GM19372 (cell line): ENCODE data around the gene CHEK1.
"Not testable (repeated sequence)": the region's sequence is repeated elsewhere in the genome, so short reads cannot be mapped to it uniquely, and the experiment has no call there.

Experiments
- ATAC-seq: cut with Tn5 transposase; IDR thresholded peaks from one replicate; pipeline ENCODE4 v1.9.1; 2021; ENCODE audit warnings: mild to moderate bottlenecking, low read depth, moderate library complexity; ENCODE audit not compliant: unreplicated experiment

The CHEK1 gene

DNA sequence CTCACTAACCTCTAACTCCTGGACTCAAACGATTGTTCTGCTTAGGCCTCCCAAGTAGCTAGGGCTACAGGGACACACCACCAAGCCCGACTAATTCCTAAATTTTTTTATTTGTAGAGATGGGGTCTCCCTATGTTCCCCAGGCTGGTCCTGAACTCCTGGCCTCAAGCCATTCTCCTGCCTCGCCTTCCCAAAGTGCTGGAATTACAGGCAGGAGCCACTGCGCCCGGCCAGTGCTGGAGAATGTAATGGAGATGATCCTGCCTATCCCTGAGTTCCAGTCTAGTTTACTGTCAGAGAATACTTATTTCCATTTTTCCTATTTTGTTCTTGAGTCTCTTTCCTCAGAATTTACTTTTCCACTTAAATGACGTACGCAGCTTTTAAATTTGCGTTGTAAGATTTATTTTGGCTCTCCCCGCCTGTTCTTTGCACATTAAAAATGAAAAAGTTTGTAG lies at the start of gene CHEK1:
CHEK1 (plus strand) TSS at position 408 of the 458 bp plus-strand sequence. CDS start 1,606 bp downstream, outside the sequence.
- ATAC-seq = no peak

DNA sequence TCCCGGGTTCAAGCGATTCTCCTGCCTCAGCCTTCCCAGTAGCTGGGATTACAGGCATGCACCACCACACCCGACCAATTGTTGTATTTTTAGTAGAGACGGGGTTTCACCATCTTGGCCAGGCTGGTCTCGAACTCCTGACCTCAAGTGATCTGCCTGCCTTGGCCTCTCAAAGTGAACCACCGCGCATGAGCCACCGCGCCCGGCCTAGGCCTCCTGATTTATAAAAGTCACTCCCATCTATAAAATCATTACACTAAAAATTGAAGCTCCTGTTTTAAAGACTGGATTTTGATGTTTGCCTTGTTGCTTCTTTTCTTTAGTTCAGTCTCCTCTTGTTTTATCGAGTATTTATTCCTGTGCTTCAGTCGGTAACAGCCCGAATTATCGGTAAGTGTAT lies 47.8 kb upstream of the CHEK1 start:
- ATAC-seq = not testable (repeated sequence)

DNA sequence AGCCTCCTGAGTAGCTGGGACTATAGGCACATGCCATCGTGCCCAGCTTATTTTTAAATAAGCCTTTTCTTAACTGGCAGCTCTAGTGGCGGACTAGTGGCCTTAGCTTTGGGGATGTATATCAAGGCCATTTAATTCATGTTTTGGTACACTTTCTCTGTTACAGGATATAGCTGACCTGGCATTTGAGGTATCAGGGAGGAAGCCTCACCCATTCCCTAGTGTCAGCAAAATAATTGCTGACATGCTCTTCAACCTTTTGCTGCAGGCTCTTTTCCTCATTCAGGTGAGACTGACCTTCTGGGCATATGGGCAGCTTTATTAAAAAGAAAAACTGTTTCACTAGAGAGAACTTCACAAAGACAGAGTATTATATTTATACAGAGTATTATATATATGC lies 46.2 kb upstream of the CHEK1 start:
- no peak for ATAC-seq

DNA sequence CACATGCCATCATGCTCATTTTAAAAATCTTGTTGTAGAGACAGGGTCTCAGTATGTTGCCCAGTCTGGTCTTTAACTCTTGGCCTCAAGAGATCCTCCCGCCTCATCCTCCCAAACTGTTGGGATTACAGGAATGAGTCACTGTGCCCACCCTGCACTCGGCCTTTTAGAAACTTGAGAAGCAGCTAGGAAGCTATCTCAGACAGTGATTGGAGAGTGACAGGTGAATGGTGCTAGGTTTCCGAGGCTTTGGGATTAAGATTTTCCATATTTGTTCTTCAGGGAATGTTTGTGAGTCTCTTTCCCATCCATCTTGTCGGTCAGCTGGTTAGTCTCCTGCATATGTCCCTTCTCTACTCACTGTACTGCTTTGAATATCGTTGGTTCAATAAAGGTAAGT lies 45.2 kb upstream of the CHEK1 start:
- ATAC-seq = no peak

DNA sequence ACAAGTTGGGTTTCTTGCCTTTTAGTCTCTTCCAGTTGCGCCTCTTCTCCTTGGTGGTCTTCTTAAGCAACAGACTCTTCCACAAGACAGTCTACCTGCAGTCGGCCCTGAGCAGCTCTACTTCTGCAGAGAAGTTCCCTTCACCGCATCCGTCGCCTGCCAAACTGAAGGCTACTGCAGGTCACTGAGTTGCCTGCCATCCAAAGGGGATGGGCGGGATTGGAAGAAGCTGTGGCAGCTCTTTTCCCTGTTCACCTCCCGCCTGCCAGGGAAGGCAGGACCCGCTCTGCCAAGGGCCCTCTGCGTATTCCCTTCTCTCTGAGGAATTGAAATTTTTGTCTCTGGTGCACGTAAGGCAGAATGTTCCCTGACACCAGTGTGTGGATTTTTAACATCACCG lies 41.5 kb upstream of the CHEK1 start:
- ATAC-seq = no peak

DNA sequence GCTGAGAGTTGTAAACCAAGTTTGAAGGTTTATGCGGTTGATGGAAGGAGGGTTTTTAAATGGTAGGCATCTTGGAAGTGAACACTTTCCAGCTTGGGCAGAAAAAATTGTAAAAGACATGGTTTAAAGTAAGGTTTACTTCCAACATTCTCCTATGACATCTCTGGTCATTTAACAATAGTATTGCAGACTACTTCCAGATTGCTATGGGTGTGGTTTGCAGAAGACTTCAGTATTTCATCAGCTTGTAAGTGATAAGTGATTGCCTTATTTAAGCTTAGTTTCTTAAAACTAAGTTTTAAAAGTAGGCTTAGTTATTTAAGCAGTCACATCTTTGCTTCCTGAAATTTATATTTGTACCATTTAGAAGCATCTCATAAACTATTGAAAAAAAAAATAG lies 39.5 kb upstream of the CHEK1 start:
- no peak for ATAC-seq

DNA sequence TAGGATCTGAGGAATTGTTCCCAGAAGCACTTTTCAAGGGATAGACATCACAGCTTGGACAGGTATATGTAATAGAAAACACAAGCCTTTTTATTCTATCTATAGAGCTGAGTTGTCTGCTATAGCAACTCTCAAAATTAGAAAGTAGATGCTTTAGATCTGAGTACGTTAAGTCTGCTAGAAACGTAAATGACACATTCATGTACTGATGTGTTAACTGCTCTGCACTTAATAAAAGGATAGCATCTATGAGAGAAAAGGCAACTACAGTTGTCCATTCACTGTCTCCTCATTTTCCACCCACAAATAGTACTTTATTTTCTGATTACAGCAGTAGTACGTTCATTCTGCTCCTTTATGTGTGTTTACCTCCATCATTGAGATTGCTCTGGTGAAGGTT lies 38.3 kb upstream of the CHEK1 start:
- no peak for ATAC-seq

DNA sequence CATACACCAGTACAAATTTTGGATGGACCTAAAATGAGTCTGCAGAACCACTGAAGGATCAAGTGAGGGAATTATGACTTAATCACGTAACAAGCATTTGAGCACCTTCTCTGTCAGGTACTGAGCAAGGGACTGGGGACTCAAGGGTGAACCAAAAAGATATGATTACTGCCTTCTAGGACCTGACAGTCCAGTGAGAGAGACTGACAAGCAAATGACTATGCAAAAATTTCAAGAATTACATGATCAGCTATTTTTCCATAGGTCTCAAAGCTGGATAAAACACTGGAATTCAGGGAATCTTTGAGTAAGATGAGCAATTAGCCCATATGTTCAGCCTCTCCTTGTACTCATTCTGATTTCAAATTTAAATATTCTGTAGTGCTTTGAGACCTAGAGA lies 37.5 kb upstream of the CHEK1 start:
- no peak for ATAC-seq

DNA sequence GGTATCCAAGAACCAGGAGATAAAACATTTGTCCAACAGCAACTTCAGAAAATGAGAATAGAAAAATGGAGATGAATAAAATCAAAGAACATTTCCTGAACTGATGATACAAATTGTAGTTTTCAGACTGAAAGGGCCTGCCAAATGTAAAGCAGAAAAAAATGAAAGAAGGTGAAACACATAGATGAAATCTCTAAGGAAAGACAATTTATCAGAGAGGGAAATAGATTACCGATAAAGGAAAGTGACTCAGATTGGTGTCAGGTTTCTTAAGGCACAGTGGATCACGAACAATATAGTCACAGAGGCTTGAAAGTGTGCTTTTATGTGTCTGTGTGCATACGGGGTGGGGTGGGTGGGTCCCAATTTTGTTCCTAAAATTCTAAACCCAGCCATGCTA lies 36.5 kb upstream of the CHEK1 start:
- ATAC-seq = no peak

DNA sequence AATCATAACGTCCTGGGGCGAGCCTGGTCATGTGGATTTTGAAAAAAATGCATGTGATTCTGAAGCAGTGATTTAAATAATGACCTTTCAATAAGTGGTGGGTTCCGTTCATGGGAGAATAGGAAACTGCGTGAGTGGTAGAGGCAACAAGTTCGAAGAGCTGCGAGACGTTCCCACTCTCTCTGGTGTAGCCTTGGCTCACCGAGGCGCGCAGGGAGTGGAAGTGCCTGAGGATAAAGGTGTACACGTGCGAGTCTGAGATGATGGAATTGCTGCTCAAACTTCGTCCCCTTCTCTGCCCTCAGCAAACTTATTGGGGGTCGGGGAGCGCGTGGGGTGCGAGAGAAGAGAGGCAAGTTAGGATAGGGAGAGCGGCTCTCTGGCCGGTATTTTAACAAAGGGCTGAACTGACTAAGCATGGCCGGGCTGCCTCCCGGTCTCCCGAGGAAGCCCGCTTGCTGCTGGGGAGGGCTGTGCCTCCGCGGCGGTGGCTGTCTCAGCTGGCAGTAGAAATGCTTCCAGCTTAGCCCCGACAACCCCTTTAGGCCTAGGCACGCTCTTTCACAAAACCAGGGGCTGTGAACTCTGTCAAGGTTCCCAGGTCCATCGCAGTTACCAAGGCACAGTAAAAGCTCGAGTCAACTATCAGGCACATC lies 33.2 kb upstream of the CHEK1 start:
- peak; percentile 17 for ATAC-seq

DNA sequence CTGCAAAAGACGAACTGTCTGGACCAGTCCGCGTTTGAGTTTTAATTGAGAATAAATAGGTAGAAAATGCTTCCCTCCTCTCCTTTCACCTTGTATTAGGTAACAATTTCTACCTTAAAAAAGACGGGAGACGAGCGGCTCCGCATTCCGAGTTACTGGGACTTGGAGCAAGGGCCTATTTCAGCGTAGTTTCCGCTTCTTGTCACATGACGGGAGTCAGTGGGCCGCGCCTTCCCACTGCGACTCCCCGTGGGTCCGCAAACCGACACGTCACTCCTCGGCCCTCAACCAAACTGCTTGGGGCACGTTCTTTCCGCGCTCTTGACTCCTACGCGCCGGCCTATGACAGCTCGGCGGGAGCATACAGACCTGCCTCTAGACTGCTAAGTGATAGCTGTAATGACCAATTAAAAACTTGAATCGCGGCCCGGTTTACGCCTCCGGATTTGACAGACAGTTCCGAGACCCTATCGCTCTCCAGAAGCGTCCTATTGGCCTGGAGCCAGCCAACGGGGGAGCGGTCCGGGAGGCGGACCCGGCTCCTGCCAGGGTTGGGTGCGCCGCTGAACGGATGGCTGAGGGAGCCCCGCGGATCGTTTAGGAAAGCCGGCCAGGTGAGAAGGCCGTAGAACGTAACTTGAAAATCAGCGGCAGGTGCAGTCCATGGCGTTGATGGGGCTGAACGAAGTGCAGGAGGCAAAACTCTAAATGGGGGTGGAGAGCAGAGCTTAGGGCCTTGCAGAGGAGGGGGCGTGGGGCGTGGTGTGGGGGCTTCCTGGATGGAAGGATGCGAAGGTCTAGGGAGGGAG lies 32.5 kb upstream of the CHEK1 start, which contains the start of gene STT3A:
STT3A (plus strand) TSS at position 548 of the 809 bp plus-strand sequence. CDS start 3,064 bp downstream, outside the sequence.
- peak; percentile 94 for ATAC-seq

DNA sequence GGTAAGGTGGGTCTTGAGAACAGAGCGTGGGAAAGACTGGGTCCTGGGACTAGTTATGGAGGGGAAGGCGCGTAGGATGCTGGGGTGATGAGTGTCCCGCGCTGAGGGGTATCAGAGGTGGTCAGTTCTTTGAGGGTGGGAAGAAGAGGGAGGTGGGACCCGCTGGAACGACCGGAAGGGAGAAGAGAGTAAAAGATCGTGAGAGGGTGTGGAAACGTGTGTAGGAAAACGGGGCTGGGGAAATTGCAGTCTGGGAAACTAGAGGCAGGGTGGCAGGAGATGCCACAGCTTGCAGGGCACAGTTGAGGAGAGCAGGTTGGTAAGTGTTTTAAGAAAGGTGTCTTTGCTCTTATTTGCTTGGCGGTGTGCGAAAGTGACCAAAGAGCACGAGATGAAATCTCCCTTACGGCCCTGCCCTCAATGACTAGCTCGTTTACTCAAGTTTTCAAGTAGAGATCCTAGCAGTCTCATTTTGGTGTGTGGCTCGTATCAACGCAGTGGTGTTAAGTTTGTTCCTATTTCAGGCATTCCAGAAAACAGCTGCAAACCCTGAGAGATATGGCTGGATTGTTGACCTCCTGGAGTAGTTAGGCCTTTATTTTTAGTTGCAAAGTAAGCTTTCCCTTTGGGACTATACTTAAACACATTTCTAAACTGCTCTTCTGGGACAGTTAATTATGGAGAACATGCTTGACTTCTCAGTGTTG lies 31.7 kb upstream of the CHEK1 start:
- ATAC-seq = no peak

DNA sequence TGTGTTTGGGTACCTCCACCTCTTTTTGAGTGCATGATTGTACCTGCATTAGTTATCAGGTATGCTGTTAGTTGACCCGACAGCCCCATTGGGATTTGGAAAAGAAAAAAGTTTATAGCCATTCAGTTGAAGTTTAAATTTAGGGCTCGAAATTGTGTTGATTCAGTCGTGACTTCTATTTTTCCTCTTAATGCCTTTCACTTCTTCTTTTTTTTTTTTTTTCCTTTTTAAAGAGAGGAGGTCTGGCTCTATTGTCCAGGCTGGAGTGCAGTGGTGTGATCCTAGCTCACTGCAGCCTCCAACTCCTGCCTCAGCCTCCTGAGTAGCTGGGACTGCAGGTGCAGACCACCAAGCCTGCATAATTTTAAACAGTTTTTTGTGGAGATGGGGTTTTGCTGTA lies 30.0 kb upstream of the CHEK1 start:
- ATAC-seq = no peak

DNA sequence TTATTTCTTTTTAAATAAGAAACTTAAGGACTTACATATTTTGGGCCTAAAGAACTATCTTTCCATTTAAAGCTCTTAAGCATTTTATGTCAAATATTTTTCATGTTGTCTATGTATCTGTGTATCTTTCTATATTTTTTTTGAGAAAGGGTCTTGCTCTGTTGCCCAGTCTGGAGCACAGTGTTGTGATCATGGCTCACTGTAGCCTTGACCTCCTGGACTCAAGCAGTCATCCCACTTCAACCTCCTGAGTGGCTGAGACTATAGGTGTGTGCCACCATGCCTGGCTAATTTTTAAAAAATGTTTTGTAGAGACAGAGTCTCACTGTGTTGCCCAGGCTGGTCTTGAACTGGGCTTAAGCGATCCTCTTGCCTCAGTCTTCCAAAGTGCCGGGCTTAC lies 24.3 kb upstream of the CHEK1 start:
- ATAC-seq = no peak

DNA sequence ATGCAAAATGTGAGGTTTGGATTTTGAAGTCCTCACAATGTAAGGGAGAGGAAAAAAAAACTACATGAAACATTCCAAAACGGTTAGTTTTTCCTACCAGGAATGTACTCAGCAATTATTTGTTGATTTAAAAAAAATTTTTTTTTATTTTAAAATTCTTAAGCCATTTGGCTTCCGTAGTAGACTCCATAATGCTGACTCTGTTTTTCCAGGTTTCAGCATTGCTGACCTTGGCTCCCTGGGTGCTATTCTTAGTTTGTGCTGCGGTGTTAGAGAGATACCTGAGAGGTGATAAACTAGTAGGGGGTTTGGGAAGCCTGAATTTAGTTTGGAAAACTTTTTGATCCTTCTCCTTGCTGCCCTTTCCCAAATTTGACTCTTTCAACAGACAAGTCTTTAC lies 21.8 kb upstream of the CHEK1 start:
- no peak for ATAC-seq

DNA sequence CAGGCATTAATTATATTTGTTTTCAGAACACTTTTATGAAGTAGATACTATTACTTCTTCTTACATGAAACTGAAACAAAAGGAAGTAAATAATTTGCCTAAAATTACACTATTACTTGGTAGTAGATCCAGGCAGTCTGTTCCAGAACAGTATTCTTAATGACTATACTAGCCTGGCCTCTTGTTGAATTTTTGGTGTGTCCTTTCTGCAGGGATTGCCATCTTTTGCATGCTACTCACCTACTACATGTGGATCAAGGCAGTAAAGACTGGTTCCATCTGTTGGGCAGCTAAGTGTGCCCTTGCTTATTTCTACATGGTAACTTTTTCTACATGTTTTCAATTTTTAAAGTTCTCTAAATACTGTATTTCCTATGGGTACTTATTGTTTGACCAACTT lies 19.5 kb upstream of the CHEK1 start:
- no peak for ATAC-seq

DNA sequence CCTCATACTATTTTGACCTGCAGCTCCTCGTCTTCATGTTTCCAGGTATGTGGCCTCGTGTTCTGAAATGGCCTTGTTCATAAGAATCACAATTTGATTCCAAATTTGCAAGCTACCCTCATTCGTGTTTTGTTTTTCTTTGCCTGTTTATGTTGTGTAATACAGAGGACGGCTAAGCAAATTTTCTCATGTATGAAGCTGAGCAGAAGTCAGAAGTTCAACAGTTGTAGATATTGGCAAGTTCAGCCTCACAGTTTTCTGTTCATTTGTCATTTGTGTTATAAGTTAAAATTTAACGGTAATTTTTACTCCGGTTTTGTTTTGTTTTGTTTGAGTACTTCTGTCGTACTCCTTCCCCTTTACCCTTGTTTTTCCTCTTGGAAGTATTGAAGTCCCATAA lies 15.4 kb upstream of the CHEK1 start:
- no peak for ATAC-seq

DNA sequence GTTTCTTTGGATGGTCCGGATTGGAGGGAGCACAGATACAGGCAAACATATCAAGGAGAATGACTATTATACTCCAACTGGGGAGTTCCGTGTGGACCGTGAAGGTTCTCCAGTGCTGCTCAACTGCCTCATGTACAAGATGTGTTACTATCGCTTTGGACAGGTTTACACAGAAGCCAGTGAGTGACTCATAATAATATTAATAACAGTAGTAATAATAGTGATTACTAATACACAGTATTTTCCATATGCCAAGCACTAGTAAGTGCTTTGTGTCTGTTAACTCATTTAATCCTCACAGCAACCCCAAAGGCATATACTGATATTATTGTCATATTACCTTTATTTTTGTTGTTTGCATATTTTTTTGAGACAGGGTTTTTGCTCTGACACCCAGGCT lies 6.6 kb upstream of the CHEK1 start:
- ATAC-seq = no peak

DNA sequence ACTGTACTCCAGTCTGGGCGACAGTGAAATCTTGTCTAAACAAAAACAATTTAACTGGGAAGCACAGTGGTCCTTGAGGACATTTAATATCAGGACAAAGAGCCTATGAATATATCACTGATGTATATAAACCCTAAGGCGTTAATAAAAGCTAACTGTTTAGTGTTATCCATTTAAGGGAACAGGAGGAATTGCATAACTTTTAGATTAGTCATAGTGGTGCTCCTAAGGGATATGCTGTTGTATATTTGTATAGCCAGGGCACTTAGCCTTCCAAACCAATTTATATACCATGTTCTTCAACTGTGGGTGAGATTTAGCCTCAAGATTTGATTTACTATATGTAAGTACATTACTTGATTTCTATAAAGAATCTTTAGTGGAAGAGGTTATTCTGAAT lies 3.0 kb upstream of the CHEK1 start:
- no peak for ATAC-seq

DNA sequence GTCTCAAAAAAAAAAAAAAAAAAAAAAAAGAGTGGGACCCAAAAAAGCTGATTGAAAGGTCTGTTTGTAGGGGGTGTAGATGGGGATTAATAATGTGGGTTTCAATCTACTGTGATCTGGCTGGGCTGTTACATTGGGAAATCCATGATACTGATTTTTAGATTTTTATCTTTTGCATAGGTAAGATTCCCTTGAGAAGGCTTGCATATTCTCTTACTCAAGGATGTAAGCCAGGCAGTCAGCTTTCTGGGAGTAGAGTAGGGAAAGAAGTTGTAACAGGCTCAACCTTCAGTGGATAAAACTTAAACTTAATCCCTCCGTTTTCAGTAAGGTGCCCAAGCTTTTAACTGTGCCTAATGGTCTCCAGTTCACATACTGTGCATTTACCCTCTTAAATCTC lies 1.9 kb upstream of the CHEK1 start:
- no peak for ATAC-seq

DNA sequence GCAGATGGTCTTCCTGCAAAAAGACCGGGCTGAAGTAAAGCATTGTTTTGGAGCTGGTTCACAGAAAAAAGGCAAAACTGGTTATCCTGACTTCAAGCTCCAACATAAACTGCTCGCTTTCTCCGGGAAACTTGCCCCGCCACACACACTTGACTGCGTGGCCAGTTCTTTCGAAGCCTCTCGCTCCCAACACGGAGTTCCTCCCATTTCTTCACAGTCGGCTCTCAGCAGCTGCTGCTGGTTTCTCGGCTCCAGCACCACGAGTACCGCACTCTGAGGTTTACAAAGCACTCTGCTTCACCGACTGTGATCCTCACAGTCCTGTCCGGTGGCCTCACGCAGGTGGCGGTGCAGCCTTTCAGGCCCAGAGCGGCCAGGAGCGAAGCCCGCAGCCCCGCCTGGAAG lies 264 bp downstream of the CHEK1 start:
- ATAC-seq = no peak
